GM19463 (cell line): ENCODE data around the gene GTF3C5.

Experiments
- ATAC-seq: cut with Tn5 transposase; IDR thresholded peaks from one replicate; pipeline ENCODE4 v1.9.1; 2021; ENCODE audit warnings: mild to moderate bottlenecking, moderate library complexity; ENCODE audit not compliant: unreplicated experiment

Gene GTF3C5

DNA sequence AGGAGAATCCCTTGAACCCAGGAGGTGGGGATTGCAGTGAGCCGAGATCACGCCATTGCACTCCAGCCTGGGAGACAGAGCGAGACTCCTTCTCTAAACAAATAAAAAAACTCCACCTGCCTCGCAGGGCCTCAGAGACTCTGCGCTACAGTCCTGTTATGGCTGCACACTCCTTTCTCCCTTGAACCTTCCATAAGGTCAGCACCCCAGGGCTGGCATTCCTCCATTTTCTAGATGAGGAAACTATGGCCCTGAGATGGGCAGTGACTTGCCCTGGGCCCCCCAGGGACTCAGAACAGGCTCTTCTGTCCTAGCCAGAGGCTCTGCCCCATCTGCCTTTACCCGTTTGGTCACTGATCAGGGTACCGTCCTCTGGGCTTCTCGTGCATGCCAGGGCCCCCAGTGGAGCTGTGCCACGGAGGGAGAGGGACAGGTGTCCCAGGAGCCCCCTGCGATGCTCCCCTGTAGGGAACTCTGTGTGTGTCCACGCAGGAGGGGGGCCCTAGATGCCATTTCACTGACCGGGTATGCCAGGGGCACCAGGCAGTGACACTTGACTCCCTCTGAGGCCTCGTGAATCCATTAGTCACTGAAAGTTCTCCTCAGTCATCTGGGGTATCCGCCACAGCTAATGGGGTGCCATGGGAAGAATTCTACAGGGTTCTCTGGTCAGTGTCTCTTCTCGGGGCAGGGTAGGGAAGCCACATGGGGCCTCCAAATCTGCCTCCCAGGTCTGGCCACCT lies 74.1 kb downstream of the GTF3C5 start:
- ATAC-seq: no peak

DNA sequence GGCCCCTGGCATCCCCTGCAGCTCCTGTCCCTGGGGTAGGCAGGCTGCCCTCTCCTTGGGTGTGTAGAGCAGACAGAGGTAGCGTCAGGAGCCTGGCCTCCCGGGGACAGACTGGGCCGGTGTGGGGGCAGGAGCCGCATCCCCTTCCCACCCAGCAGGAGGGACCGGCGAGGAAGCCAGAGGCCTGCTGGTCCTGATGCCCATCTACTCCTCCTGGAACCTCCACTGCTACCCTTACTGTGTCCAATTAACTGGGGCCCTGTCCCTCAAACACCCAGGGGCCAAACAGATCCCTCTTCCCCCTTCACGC lies 74.6 kb downstream of the GTF3C5 start:
- ATAC-seq: no peak

GRCh38 chr9:133106511-133107244 lies 75.9 kb downstream of the GTF3C5 start:
- no peak for ATAC-seq

- ATAC-seq: no peak
Measured at GRCh38 chr9:133107245-133107722, 76.5 kb downstream of the GTF3C5 start.
